ENCODE data around the gene OR52A5. TPM values are rescaled to one million over a fixed set of nuclear protein-coding genes. Genes with fewer than 3 reads are reported as not detected.

Gene OR52A5
- total and polyA plus RNA-seq, 10 donors: not detected

- Histone ChIP-seq H3K9me3 (no peaks in the 10 kb centered on the region), H3K27me3 (replicated peaks in 1 of 7) (peaks cover 0 to 5% (median 0%) of the 10 kb centered on the region in 7 donors), H3K36me3 (no peaks in the 10 kb centered on the region), H3K4me1 (no peaks in the 10 kb centered on the region), H3K27ac (no peak overlapping the region), H3K4me3 (no peak overlapping the region)
- TF ChIP-seq POLR2AphosphoS5 (IDR thresholded peaks at IDR 0.05): no peak
- TF ChIP-seq CTCF (IDR thresholded peaks at IDR 0.05 in 8 of 11, conservative IDR thresholded peaks at IDR 0.05 in 3 of 11): no peak
- no peak for TF ChIP-seq POLR2A (IDR thresholded peaks at IDR 0.05)
- no peak for DNase-seq
- WGBS, 5 donors: 71 to 82% (median 74%) methylated on average over 1 of the region's 1 CpG
- intact Hi-C loops (cut with DNase I; ENCODE audit: low total_unique reads): no loop called here
Measured at GRCh38 chr11:5137014-5137413, 1.1 kb downstream of the OR52A5 start.

- TF ChIP-seq POLR2A (IDR thresholded peaks at IDR 0.05) (no peak), CTCF (IDR thresholded peaks at IDR 0.05 in 8 of 11, conservative IDR thresholded peaks at IDR 0.05 in 3 of 11) (no peak), POLR2AphosphoS5 (IDR thresholded peaks at IDR 0.05) (no peak)
- no peaks in the 10 kb centered on the region for H3K4me1 ChIP-seq
- no peak overlapping the region for H3K27ac ChIP-seq
- intact Hi-C loops (cut with DNase I; ENCODE audit: low total_unique reads): no loop called here
- H3K9me3 ChIP-seq: no peaks in the 10 kb centered on the region
- no peaks in the 10 kb centered on the region for H3K36me3 ChIP-seq
- DNase-seq: no peak
- peaks cover 0 to 5% (median 0%) of the 10 kb centered on the region in 7 donors for H3K27me3 ChIP-seq (replicated peaks in 1 of 7)
- H3K4me3 ChIP-seq: no peak overlapping the region
Measured at GRCh38 chr11:5136261-5136660, 1.9 kb downstream of the OR52A5 start.

- DNase-seq: no peak
- Histone ChIP-seq H3K4me3 (no peak overlapping the region), H3K36me3 (no peaks in the 10 kb centered on the region), H3K4me1 (no peaks in the 10 kb centered on the region), H3K9me3 (no peaks in the 10 kb centered on the region), H3K27ac (no peak overlapping the region), H3K27me3 (replicated peaks in 1 of 7) (peaks cover 0 to 5% (median 0%) of the 10 kb centered on the region in 7 donors)
- intact Hi-C loops (cut with DNase I; ENCODE audit: low total_unique reads): no loop called here
- TF ChIP-seq CTCF (IDR thresholded peaks at IDR 0.05 in 8 of 11, conservative IDR thresholded peaks at IDR 0.05 in 3 of 11) (no peak), POLR2A (IDR thresholded peaks at IDR 0.05) (no peak), POLR2AphosphoS5 (IDR thresholded peaks at IDR 0.05) (no peak)
- WGBS, 5 donors: 77 to 88% (median 85%) methylated on average over 8 of the region's 8 CpGs
Measured at GRCh38 chr11:5131584-5132335, 6.4 kb downstream of the OR52A5 start.

GRCh38 chr11:5129457-5129877 lies 8.7 kb downstream of the OR52A5 start:
- WGBS, 5 donors: 55 to 76% (median 69%) methylated on average over 2 of the region's 2 CpGs

More at GRCh38 chr11:5129457-5129877, 8.7 kb downstream of the OR52A5 start:
- DNase-seq: no peak
- Histone ChIP-seq H3K27me3 (replicated peaks in 1 of 7) (peaks cover 0 to under 1% (median 0%) of the 10 kb centered on the region in 7 donors), H3K4me1 (no peaks in the 10 kb centered on the region), H3K9me3 (no peaks in the 10 kb centered on the region), H3K36me3 (no peaks in the 10 kb centered on the region), H3K4me3 (no peak overlapping the region), H3K27ac (no peak overlapping the region)
- intact Hi-C loops (cut with DNase I; ENCODE audit: low total_unique reads): no loop called here
- no peak for TF ChIP-seq POLR2AphosphoS5 (IDR thresholded peaks at IDR 0.05)
- TF ChIP-seq POLR2A (IDR thresholded peaks at IDR 0.05): no peak
- TF ChIP-seq CTCF (IDR thresholded peaks at IDR 0.05 in 8 of 11, conservative IDR thresholded peaks at IDR 0.05 in 3 of 11): no peak

Measured in spleen (tissue), 11 donors.